K562 (cell line): ENCODE results near the gene SNX33. TPM values are rescaled to one million over a fixed set of nuclear protein-coding genes. Genes with fewer than 3 reads are reported as not detected.

Experiments
- ATF6 ChIP-seq: sonication (generic); formaldehyde crosslinking; IDR thresholded peaks from 2 replicates; pipeline ENCODE4 v1.4.0; 2020; ENCODE audit warnings: mild to moderate bottlenecking, missing genetic modification reagents
- CREBBP ChIP-seq: IDR thresholded peaks from one replicate; pipeline ENCODE4 v1.6.1; 2012; ENCODE audit warnings: low read depth, mild to moderate bottlenecking, control low read depth, inconsistent platforms, low read length
- DDX20 ChIP-seq: fragments of 450-650 bp; IDR thresholded peaks from 2 replicates; pipeline ENCODE4 v1.6.1; 2016; ENCODE audit warnings: missing genetic modification characterization, low read depth, mild to moderate bottlenecking, missing compliant biosample characterization, moderate library complexity
- E2F3 ChIP-seq: fragments of 250-450 bp; sonication (Bioruptor Pico); IDR thresholded peaks from 2 replicates; pipeline ENCODE4 v1.4.0; 2020; ENCODE audit warnings: mild to moderate bottlenecking
- ESRRA ChIP-seq: fragments of 450-650 bp; IDR thresholded peaks from 2 replicates; pipeline ENCODE4 v1.6.1; 2014; ENCODE audit warnings: low read depth, mild to moderate bottlenecking, moderate library complexity, borderline replicate concordance
- ETV5 ChIP-seq: sonication (generic); formaldehyde crosslinking; IDR thresholded peaks from 2 replicates; pipeline ENCODE4 v1.4.0; 2020; ENCODE audit warnings: low read depth, mild to moderate bottlenecking, missing genetic modification reagents
- HES1 ChIP-seq: fragments of 450-650 bp; IDR thresholded peaks from 2 replicates; pipeline ENCODE4 v1.6.1; 2016; ENCODE audit warnings: low read depth, mild to moderate bottlenecking, moderate library complexity
- HEY1 ChIP-seq: fragments of 250-450 bp; sonication (Bioruptor Pico); IDR thresholded peaks from 2 replicates; pipeline ENCODE4 v1.5.0; 2020; ENCODE audit warnings: mild to moderate bottlenecking, moderate library complexity, borderline replicate concordance
- IRF9 ChIP-seq: fragments of 450-650 bp; IDR thresholded peaks from 2 replicates; pipeline ENCODE4 v1.6.1; 2016; ENCODE audit warnings: missing biosample characterization, missing genetic modification characterization
- NFIX ChIP-seq: fragments of 250-450 bp; sonication (Bioruptor Pico); IDR thresholded peaks from 2 replicates; pipeline ENCODE4 v1.4.0; 2020; ENCODE audit warnings: low read depth, mild to moderate bottlenecking, moderate library complexity
- POU5F1 ChIP-seq: fragments of 150-350 bp; IDR thresholded peaks from 2 replicates; pipeline ENCODE4 v1.6.1; 2014; ENCODE audit warnings: borderline replicate concordance, low read length, low read depth, mild to moderate bottlenecking; ENCODE audit not compliant: partially characterized antibody
- RBBP5 ChIP-seq: fragments of 200-600 bp; sonication (generic); IDR thresholded peaks from 2 replicates; pipeline ENCODE4 v1.6.1; 2012; ENCODE audit warnings: borderline replicate concordance, mild to moderate bottlenecking, low read length, control low read depth, inconsistent platforms; ENCODE audit not compliant: insufficient read depth, poor library complexity, severe bottlenecking
- SFPQ ChIP-seq: fragments of 200-400 bp; formaldehyde crosslinking; IDR thresholded peaks from 2 replicates; pipeline ENCODE4 v1.6.1; 2017; ENCODE audit warnings: mild to moderate bottlenecking, low read depth, low read length, moderate library complexity
- SIN3B ChIP-seq: fragments of 450-650 bp; IDR thresholded peaks from 2 replicates; pipeline ENCODE4 v1.6.1; 2017; ENCODE audit warnings: low read depth, mild to moderate bottlenecking, moderate library complexity
- TEAD1 ChIP-seq, 2 experiments: fragments of 450-650 bp in 1 of 2; sonication (generic) in 1 of 2; formaldehyde crosslinking; IDR thresholded peaks; 2 replicates each; pipeline versions ENCODE4 v1.4.0 to v1.8.0; 2020 to 2022; ENCODE audit warnings: mild to moderate bottlenecking in 2 of 2, missing genetic modification reagents in 1 of 2
- TEAD4 ChIP-seq, 2 experiments: sonication (generic) in 1 of 2; formaldehyde crosslinking in 1 of 2; IDR thresholded peaks; 2 replicates each; pipeline versions ENCODE4 v1.6.1 to v1.8.0; 2012 to 2022; ENCODE audit warnings: borderline replicate concordance in 1 of 2, inconsistent platforms in 1 of 2, low read length in 1 of 2, mild to moderate bottlenecking in 1 of 2, missing genetic modification reagents in 1 of 2
- TOE1 ChIP-seq, 2 experiments: fragments of 450-650 bp in 1 of 2; sonication (generic) in 1 of 2; formaldehyde crosslinking in 1 of 2; IDR thresholded peaks; 2 replicates each; pipeline versions ENCODE4 v1.7.1 to v1.8.0; 2016 to 2022; ENCODE audit warnings: borderline replicate concordance in 2 of 2, mild to moderate bottlenecking in 2 of 2, antibody characterized with exemption in 1 of 2, inconsistent platforms in 1 of 2, low read depth in 1 of 2, missing genetic modification reagents in 1 of 2, moderate library complexity in 1 of 2
- ZNF274 ChIP-seq: IDR thresholded peaks from 2 replicates; pipeline ENCODE4 v1.6.1; 2011; ENCODE audit warnings: low read depth, mild to moderate bottlenecking, low read length, moderate library complexity, borderline replicate concordance
- ZNF695 ChIP-seq: fragments of 450-650 bp; formaldehyde crosslinking; IDR thresholded peaks from 2 replicates; pipeline ENCODE4 v1.4.0; 2020; ENCODE audit warnings: mild to moderate bottlenecking, moderate library complexity
- polyA plus RNA-seq, 8 experiments: library from polyadenylated mRNA; depleted of rRNA in 4 of 8; stranded (reverse) in 5 of 8; unstranded in 3 of 8; fragments of >200 nt; fragmentation: Nextera tagmentation in 2 of 8; fragmentation: Illumina TruSeq in 1 of 8; extraction: Ambion mirVana in 2 of 8; extraction: Trizol in 1 of 8; gene quantifications; 2 replicates each; pipeline versions ENCODE4 v1.2.1 to v1.2.3, GENCODE V29; 2011 to 2014; ENCODE audit warnings: inconsistent platforms in 1 of 8, missing spikeins in 1 of 8
- total RNA-seq, 7 experiments: library from RNA; depleted of rRNA in 6 of 7; stranded (reverse); fragments of >200 nt in 6 of 7; fragmentation: Illumina TruSeq in 2 of 7; extraction: Trizol in 2 of 7; gene quantifications; 2 replicates each; pipeline versions ENCODE4 v1.2.1 to v1.2.3, GENCODE V29; 2011 to 2021; ENCODE audit warnings: low replicate concordance in 1 of 7

Gene SNX33
- total and polyA plus RNA-seq, 9 of the 15 experiments (the other 6 are each of a cell fraction or from before 2014, with no cell fraction given): 1.4 to 14.1 (median 8.2) TPM

- TF ChIP-seq RBBP5 (peak; percentile 99), ATF6 (CRISPR knock-in tag) (peak; percentile 96; the same call in 1 of the 2 replicates), E2F3 (CRISPR knock-in tag) (peak; percentile 60; the same call in 1 of the 2 replicates), TOE1 (IDR thresholded peaks at IDR 0.05; ENCODE audit: borderline replicate concordance) (no peak), TOE1 (CRISPR knock-in tag; IDR thresholded peaks at IDR 0.05; ENCODE audit: borderline replicate concordance, low read depth) (no peak), NFIX (CRISPR knock-in tag) (no peak), IRF9 (tag) (no peak), HES1 (no peak), SFPQ (no peak), TEAD4 (IDR thresholded peaks at IDR 0.05; ENCODE audit: low read length) (no peak), TEAD4 (CRISPR knock-in tag; IDR thresholded peaks at IDR 0.05; ENCODE audit: borderline replicate concordance) (peak; percentile 74; the same call in 1 of the 2 replicates), ETV5 (CRISPR knock-in tag) (peak; percentile 80; the same call in 1 of the 2 replicates), POU5F1 (no peak), SIN3B (peak; percentile 61; the same call in 1 of the 2 replicates), ZNF274 (no peak), ESRRA (no peak), CREBBP (no peak), DDX20 (tag) (no peak), HEY1 (CRISPR knock-in tag) (no peak; the same call in 1 of the 2 replicates), ZNF695 (no peak), TEAD1 (CRISPR knock-in tag; IDR thresholded peaks at IDR 0.05) (peak in 1 of 2 experiments; percentile 80; a peak in 2 of 4 replicates)
Observed at GRCh38 chr15:75639709-75640482, 7.8 kb upstream of the SNX33 start, which contains the start of gene IMP3 (continued).
